GM18499 (cell line): Measurements from ENCODE around the gene SVIL.

Source experiments
- ATAC-seq: cut with Tn5 transposase; IDR thresholded peaks from one replicate; pipeline ENCODE4 v1.9.1; 2021; ENCODE audit warnings: moderate number of reproducible peaks; ENCODE audit not compliant: insufficient read depth, unreplicated experiment

SVIL gene, protein sequence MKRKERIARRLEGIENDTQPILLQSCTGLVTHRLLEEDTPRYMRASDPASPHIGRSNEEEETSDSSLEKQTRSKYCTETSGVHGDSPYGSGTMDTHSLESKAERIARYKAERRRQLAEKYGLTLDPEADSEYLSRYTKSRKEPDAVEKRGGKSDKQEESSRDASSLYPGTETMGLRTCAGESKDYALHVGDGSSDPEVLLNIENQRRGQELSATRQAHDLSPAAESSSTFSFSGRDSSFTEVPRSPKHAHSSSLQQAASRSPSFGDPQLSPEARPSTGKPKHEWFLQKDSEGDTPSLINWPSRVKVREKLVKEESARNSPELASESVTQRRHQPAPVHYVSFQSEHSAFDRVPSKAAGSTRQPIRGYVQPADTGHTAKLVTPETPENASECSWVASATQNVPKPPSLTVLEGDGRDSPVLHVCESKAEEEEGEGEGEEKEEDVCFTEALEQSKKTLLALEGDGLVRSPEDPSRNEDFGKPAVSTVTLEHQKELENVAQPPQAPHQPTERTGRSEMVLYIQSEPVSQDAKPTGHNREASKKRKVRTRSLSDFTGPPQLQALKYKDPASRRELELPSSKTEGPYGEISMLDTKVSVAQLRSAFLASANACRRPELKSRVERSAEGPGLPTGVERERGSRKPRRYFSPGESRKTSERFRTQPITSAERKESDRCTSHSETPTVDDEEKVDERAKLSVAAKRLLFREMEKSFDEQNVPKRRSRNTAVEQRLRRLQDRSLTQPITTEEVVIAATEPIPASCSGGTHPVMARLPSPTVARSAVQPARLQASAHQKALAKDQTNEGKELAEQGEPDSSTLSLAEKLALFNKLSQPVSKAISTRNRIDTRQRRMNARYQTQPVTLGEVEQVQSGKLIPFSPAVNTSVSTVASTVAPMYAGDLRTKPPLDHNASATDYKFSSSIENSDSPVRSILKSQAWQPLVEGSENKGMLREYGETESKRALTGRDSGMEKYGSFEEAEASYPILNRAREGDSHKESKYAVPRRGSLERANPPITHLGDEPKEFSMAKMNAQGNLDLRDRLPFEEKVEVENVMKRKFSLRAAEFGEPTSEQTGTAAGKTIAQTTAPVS (N-terminal part only)

DNA sequence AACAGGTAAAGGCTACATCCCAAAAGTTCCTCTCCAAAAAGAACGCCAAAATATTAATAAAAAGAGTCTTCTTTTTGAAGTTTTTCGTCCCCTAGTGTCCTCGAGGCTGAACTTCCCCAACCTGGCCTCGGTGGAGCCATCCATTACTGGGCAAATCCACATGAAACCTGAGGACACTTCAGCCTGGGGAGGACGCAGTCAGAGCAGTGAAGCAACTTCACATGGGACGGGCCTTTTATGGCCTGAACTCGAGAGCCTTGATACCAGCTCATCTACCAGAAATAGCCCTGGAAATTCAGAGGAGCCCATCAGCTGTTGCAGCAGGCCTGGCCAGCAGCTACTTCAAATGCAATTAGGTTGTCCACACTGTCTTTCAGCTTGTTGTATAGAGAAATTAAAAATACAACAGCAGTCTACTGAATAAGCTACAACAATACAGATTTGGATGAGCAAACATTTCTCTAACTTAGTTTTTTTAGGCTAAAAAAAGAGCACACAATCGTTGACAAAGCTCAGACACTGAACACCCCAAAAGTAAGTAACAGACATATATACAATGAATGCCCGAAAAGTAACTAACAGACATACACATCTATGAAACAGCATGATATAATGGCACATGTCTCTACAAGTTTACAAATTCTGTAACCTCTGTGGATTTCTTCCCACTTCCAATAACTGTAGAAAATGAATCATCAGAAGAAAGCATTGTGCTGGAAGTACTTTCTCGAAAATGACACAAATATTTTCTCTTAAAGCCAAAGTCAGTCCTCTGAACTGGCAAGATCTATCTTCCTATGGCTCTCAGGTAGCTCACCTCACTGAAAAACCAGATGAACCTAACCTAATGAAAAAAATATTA is at the start of gene SVIL:
SVIL (minus strand) TSS at position 208 of the 862 bp plus-strand sequence. CDS start 79,913 bp downstream, outside the sequence.
- ATAC-seq = no peak

DNA sequence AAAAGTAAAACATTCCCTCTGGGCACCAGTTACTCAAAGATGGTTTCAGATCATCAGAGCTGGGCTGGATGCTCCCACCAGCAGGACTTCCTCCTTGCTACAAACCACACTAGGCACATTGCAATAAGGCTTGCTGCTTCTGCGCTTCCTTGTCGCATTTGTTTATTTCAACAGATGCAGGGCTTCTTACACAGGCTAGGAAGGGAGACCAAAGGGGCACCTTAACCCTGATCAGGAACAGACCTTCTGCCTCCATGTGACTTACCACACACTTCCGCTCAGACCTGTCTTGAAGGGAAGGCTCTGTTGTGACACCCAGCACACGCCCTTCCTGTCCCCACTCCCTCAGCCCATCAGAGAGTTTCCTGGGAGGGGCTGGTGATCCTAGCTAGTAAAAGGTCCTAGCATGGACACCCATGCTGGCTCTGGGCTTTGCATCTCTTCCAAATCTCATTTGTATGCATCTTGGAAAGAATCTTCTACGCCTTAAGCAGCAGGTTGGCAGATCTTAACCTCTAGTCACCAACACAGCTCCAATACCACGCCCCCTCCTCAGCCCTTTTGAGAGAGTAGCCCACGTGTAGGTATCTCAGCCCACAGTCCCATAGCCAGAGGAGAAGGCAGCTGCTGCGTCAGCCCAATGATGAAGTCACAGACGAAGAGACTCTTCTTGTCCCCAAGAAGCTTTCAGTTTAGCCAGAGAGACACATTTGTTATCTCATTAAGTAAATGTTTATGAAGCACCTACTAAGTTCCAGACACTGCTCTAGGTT is 47.1 kb upstream of the SVIL start:
- peak; percentile 79 for ATAC-seq

DNA sequence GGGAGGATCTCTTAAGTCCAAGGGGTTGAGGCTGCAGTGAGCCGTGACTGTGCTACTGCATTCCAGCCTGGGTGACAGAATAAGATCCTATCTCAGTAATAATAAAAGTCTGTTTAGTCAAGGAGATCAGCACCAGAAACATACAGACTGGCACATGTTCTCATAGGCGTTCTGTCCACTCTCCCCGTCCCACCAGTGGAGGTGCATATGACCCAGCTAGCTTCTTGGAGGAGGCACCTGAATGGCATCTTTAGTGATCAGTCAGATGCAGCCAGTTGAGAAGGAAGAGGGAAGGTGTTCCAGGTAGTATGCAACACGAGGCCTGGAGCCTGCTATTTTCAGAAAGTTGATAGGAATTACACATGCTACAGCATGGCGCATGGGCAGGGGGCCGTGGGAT is 45.3 kb upstream of the SVIL start:
- no peak for ATAC-seq

DNA sequence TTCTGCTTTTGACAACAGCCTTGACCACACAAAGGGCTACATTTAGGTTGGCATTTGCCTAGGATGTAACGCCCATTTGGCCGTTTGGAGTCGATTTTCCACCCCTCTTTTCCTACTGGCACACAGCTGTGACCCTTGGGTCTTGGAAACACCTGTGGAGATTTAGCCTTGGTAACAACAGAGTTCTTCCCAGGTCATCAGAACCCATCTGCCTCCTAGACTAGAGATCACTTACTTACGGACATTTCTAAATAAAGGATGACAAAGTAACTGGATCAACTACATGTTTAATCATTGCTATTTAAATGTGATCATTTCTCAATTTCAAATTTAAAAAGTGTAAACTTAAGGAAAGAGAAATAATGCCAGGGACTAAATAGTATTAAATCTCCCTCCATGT is 42.0 kb upstream of the SVIL start:
- ATAC-seq = no peak

DNA sequence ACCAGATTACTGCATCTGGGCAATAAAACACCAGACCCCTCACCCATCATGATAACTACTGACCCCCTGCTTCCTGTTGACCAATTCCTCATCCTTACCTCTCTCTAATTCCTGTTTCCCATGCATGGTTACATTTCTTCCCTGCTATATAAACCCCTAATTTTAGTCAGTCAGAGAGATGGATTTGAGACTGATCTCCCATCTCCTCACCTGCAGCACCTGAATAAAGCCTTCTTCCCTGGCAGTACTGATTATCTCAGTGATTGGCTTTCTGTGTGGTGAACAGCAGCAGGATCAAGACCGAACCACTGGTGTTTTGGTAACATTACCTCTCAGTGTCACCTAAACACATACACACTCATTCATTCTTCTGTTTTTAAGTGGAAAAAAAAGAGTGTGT is 41.2 kb upstream of the SVIL start:
- no peak for ATAC-seq

DNA sequence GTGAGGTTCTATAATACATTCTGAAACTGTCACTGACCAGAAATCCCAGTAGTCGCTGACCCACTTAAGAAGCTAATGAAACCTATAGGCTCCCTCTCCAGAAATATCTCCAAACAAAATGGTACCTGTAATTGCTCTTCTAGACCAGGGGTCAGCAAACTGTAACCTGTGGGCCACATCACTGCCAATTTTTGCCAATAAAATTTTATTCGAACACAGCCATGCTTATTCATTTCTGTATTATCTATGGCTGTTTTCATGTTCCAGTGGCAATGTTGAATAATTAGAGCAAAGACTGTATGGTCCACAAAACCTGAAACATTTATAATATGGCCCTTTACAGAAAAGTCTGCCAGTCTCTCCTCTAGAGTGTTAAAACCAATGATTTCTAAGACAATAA is 37.2 kb upstream of the SVIL start:
- no peak for ATAC-seq

DNA sequence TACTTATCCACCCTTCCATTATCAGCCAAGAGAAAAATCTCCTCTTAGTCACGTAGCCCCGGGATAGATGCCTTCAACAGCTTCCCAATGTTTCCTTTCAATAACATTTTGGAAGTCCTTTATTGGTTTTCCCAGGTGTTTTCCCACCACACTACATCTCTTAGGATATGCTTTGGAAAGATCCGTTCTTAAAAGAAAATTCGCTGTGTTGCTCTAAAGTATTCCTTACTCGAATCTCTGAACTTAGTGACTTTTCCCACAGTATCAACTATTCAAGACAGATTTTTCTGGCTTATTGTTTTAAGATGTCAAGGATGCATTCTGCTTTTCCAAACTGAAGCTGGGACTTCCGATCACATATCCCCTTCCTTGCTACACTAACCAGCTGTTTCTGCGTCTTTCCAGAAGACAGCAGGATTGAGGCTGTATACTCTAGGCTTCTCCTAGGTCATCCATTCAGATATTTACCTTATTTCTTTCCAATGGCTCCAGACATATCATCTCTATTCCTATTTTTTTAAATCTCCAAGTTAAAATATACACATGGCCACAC is 36.5 kb upstream of the SVIL start:
- no peak for ATAC-seq

DNA sequence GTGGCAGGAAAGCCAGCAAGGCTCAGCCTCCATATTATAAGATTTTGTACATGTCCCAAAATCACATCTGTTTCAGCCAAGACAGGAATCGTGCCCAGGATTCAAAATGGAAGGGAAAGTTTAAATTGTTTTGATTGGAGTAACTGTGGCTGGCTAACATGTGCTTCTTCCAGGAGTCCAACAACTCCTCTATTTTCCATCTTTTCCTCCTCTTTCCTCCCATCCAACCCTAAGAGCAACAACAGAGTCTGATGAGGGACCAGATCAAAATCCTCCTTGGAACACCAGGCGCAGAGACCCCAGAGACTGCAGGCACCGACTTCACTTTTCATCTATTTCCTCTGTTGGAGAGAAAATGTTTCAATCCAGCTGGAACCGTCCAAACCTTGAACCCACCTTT is 36.0 kb upstream of the SVIL start:
- no peak for ATAC-seq

DNA sequence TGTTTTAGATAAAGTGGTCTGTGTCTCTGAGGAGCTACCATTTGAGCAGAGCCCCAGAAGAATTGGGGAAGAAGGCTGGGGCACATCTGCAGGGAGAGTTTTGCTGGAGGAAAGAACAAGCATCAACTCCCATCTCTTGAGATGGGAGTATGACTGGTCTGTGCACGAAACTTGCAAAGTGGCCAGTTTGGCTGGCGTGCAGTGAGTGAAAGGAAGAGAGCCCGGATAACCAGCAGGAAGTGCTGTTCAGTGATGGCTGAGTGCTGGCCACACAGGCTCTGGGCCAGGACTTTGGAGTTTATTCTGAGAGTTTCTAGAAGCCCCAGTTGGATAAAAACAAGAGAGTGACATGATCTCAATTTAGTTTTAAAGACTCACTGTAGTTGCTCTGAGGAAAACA is 34.4 kb upstream of the SVIL start:
- no peak for ATAC-seq

DNA sequence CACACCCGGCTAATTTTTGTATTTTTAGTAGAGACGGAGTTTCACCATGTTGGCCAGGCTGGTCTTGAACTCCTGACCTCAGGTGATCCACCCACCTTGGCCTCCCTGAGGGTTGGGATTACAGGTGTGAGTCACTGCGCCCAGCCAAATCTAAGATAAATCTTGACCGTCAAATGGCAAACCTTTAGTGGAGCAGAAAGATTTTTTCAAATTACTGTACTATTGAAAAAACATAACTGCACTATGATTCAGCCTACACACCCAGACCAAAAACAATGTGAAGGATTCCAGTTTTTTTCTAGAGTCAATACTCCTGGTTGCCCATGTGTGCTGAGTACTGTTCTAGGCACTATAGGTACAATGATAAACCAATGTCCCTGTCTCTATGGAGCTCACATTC is 33.9 kb upstream of the SVIL start:
- no peak for ATAC-seq

DNA sequence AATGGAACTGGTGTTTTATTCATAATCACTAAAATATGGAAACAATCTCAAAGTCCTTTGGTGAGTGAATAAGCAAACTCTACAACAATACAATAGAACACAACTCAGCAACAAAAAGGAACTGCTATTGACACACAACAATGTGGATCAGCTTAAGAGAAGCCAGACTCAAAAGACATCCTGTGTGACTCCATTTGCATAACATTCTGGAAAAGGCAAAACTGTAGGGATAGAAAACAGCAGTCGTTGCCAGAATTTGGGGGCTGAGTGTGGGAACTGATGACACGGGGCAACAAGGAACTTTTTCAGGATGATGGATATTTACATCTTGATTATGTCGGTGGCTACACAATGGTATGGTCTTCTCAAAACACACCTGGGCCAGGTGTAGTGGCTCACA is 32.4 kb upstream of the SVIL start:
- no peak for ATAC-seq

DNA sequence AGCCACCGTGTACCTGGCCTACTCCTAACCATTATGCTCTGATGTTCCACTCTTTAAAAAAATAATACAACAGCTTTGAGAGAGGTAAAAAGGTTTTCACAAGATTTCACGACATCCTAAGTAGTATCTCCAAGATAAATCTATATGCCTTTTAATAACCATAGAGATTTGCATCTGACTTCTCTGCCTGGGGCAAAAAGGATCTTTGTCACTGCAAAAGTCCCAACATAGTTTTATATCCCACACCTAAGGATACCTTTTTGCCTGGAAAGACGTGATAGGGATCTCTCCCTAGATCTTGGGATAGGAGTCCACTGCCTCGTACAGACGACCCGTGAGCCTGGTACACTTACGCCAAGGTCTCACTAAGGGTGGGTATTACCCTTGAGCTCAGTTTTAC is 31.4 kb upstream of the SVIL start:
- ATAC-seq = no peak

DNA sequence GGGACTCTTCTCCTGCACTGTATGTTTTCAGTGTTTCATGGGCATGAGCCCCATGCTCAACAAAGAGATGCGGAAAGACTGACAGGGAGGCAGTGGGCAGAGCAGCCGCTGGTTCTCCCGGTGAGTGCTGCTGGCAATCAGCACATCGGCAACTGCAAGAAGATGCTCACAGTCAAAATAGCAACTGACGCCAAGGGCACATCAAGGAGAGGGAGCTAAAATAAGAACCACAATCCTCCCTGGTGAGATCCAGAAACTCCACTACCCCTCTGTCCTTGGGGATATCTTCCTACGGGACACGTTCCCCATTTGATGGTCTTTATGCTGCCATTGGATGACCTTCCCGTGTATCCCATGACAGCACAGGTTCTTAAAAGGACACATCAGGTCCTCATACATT is 28.9 kb upstream of the SVIL start:
- no peak for ATAC-seq

DNA sequence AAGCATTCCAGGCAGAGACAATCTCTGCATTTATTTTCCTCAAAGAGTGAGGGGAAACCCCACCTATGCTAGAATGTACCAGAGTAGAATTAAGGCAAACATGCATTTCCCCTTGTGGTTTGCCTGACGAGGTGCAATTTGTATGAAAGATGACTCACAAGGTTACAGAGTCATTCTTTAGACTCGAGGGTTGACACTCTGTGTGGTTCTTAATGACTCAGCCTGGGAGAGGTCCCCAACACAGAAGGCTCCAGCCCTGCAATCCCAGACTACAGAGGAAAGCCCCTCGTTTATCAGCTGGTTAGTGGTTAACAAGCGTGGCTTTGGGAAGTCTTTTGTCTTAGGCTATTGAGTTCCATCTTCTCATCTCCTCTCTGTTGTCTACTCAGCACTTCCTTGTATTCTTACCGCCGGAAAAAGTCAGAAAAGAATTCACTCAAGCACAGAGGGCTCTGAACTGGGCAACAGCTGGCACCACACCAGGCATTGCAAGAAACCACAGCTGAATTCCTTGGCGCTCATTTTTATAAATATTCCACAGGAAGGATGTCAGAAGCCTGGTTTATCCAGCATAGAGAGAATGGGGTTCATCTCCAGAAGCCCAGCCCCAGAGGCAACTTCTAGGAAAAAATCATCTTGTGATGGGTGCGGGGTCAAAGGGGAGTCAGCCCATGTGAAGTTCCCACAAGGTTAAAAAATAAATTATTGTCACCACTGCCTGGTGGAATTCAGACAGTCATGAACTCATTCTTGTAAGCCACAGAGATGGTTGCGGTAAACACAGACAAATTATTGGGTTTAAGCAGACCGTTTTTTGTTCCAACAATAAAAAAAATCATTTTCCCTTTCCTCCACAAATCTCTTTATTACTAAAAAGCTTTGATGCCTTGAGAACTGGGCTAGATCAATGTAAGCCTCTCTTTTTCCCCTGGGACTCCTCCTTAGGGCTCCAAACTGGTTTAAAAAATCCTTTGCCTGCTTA is 24.5 kb upstream of the SVIL start:
- ATAC-seq = peak; percentile 99

DNA sequence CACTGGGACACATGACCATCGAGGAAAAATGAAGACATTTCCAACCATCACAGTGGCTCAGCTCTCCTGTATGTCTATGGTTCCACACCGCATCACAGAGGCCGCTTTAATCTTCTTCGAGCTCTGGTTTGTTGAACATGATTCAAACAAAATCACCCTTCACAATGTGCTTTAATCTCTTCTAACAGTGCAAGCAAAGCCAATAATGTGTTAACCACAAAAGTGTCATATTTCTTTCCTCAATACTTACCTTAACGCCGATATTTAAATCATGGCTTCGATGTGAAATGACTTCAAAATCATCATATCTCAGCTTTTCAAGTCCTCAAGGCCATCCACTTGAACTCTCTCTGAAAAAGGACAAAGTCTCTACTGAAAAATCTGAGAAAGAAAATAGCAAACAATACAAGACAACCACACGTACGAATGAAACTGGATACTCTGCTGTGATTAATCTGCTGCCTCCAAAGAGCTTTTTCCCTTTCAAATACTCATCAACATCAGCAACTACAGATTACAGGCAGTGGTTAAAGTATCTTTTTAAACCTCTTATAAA is 23.0 kb upstream of the SVIL start:
- ATAC-seq = no peak

DNA sequence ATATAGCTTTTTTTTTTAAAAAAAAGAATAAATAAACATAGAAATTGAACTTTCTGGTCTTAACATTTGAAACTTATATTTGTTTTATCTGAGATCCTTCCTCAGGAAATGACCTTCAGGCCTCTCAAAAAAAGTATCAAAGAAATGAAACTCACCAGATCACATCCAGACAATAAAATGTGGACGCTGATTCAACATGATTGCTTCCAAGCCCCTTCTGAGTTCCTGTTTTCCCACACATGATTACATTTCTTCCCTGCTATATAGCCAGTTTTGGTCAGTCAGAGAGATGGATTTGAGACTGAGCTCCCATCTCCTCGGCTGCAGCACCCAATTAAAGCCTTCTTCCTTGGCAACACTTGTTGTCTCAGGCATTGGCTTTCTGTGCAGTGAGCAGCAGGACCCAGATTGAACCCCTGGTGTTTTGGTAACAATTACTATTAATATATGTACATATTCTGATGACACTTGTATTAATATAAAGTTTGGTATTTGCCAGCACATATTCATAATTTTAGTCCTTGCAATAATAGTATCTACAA is 21.8 kb upstream of the SVIL start:
- ATAC-seq = no peak

DNA sequence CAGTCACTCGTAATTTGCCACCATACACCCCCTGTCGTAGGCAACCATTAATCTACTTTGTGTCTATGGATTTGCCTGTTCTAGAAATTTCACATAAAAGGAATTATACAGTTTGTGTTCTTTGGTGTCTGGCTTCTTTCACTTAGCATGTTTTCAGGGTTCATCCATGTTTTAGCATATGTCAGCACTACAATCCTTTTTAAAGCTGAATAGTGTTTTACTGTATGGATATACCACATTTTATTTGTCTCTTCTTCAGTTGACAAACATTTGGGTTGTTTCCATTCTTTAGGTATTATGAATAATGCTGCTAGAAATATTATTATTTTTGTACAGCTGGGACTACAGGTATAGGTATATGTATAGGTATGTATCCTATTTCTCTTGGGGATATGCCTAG is 17.4 kb upstream of the SVIL start:
- no peak for ATAC-seq
